K562 (cell line): ENCODE results near the gene NOL8.

Source experiments
- CBX3 ChIP-seq, 2 experiments: IDR thresholded peaks; 1 replicate in 1 of 2; 2 replicates in 1 of 2; pipeline ENCODE4 v1.6.1; 2012; ENCODE audit warnings: inconsistent platforms in 2 of 2, low read length in 2 of 2, borderline replicate concordance in 1 of 2, control low read depth in 1 of 2
- CHD4 ChIP-seq: fragments of 200-600 bp; sonication (generic); IDR thresholded peaks from 3 replicates; pipeline ENCODE4 v1.6.1; 2012; ENCODE audit warnings: low read depth, mild to moderate bottlenecking, mixed read lengths, low read length, inconsistent platforms; ENCODE audit not compliant: insufficient read depth, insufficient replicate concordance, poor library complexity, severe bottlenecking
- EZH2 ChIP-seq: IDR thresholded peaks from 2 replicates; pipeline ENCODE4 v1.6.1; 2012; ENCODE audit warnings: low read depth, mild to moderate bottlenecking, inconsistent platforms, low read length, borderline replicate concordance
- FOXK2 ChIP-seq, 2 experiments: fragments of 450-650 bp; IDR thresholded peaks in 1 of 2; conservative IDR thresholded peaks in 1 of 2; 2 replicates each; pipeline ENCODE4 v1.6.1; 2016; ENCODE audit warnings: low read depth in 2 of 2, mild to moderate bottlenecking in 1 of 2
- PHF20 ChIP-seq: fragments of 450-650 bp; IDR thresholded peaks from 2 replicates; pipeline ENCODE4 v1.6.1; 2018; ENCODE audit not compliant: partially characterized antibody
- POLR2A ChIP-seq: fragments of 450-650 bp; conservative IDR thresholded peaks from 2 replicates; pipeline ENCODE4 v1.6.1; 2016
- PPARD ChIP-seq: fragments of 250-450 bp; sonication (Bioruptor Pico); IDR thresholded peaks from 2 replicates; pipeline ENCODE4 v1.8.0; 2022; ENCODE audit warnings: inconsistent platforms, mild to moderate bottlenecking, moderate library complexity
- ZNF239 ChIP-seq: fragments of 250-450 bp; sonication (Bioruptor Pico); IDR thresholded peaks from 2 replicates; pipeline ENCODE4 v1.4.0; 2020; ENCODE audit warnings: mild to moderate bottlenecking
- ZNF76 ChIP-seq: fragments of 250-450 bp; sonication (Bioruptor Pico); IDR thresholded peaks from 2 replicates; pipeline ENCODE4 v1.4.0; 2020; ENCODE audit warnings: mild to moderate bottlenecking, moderate library complexity, borderline replicate concordance
- TF ChIP-seq, protein P1 (sequence below): fragments of 450-650 bp; IDR thresholded peaks from 2 replicates; pipeline ENCODE4 v1.6.1; 2016
- TF ChIP-seq, protein P2 (sequence below): fragments of 250-450 bp; sonication (Bioruptor Pico); IDR thresholded peaks from 2 replicates; pipeline ENCODE4 v1.5.0; 2021; ENCODE audit warnings: mild to moderate bottlenecking, moderate library complexity
- TF ChIP-seq, protein P3 (sequence below), 2 experiments: fragments of 450-650 bp; formaldehyde crosslinking in 1 of 2; IDR thresholded peaks; 2 replicates each; pipeline versions ENCODE4 v1.4.0 to v1.6.1; 2014 to 2020; ENCODE audit warnings: mild to moderate bottlenecking in 2 of 2, borderline replicate concordance in 1 of 2, low read depth in 1 of 2
- TF ChIP-seq, protein P4 (sequence below), 3 experiments: IDR thresholded peaks in 2 of 3; conservative IDR thresholded peaks in 1 of 3; 2 replicates each; pipeline ENCODE4 v1.5.1; 2011 to 2012; ENCODE audit warnings: low read length in 3 of 3, mild to moderate bottlenecking in 3 of 3, control low read depth in 2 of 3, improper control_type of control experiment in 1 of 3, inconsistent platforms in 1 of 3, low read depth in 1 of 3, mixed read lengths in 1 of 3, moderate library complexity in 1 of 3; ENCODE audit not compliant: insufficient read depth in 2 of 3

DNA sequence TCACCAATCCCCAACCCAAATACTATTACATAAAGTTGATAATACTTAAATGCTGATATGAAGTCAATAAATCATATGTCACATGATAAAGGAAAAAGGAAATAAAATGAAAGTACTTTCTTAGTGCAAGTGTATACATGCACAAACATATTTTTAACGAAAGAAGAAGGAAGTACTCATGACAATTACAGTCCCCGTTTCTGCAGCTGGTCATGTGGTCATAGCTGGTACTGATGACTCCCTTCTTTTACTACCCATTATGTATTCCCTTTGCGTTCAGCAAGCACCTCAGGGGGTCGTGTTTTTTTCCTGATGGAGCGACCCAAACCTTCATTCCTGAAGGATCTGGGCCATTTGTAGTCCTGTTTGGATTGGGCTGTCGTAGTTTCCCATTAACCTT is 27.9 kb upstream of the NOL8 start:
- TF ChIP-seq FOXK2 (conservative IDR thresholded peaks at IDR 0.05 in 1 of 2, IDR thresholded peaks at IDR 0.05 in 1 of 2; ENCODE audit: low read depth in 2 of 2) (no peak), PPARD (no peak), ZNF76 (CRISPR knock-in tag) (no peak), CBX3 (IDR thresholded peaks at IDR 0.05; ENCODE audit: borderline replicate concordance in 1 of 2, low read length in 2 of 2) (no peak), POLR2A (no peak), CHD4 (no peak), ZNF239 (CRISPR knock-in tag) (no peak), PHF20 (no peak), EZH2 (no peak)
- TF ChIP-seq, protein P1, sequence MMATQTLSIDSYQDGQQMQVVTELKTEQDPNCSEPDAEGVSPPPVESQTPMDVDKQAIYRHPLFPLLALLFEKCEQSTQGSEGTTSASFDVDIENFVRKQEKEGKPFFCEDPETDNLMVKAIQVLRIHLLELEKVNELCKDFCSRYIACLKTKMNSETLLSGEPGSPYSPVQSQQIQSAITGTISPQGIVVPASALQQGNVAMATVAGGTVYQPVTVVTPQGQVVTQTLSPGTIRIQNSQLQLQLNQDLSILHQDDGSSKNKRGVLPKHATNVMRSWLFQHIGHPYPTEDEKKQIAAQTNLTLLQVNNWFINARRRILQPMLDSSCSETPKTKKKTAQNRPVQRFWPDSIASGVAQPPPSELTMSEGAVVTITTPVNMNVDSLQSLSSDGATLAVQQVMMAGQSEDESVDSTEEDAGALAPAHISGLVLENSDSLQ: no peak
- TF ChIP-seq, protein P2, sequence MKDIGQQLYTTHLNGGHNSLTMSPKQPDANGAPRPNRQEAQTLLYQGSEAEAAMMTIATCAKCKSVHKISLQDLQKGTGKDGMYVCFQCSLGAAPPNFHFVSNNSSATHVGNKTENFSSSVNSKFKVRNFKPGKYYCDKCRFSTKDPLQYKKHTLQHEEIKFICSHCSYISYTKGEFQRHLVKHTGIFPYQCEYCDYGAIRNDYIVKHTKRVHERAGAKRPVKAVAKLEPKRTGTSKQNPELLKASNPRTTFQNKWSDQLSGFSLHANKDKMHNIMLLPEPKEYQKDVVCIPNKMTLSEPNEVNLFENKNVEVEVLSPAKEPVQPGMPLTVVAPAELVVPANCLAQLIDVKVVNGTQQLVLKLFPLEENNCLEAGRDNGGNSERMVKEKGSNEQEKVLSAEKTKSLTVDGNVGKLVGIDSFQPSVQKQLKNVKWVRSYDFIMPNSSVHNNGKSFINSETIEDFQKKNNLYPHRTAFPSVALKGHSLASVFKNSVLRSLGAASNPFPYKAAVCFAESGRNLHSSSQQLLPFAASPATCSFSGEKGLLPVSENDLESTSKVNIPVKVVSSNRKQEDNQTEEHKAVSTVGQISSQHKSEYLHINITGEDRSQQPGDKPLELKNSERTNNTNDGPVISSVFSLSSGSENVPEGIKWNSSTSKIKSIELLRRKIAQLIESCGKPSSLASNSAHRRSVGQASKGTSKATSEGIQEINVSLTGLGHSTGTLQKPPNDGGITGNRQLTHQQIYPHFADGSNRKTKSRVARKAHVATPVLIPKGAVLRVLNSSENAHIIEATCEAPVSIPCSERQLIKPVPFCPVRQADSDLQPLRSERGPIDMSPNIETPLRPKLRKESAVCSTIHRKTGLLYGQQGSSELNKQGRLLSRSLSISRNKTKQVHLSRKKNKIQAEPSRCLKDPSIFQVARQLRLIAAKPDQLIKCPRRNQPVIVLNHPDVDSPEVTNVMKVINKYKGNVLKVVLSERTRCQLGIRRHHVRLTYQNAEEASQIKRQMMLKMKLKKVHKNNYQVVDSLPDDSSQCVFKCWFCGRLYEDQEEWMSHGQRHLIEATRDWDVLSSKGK (CRISPR knock-in tag): no peak
- TF ChIP-seq, protein P3, sequence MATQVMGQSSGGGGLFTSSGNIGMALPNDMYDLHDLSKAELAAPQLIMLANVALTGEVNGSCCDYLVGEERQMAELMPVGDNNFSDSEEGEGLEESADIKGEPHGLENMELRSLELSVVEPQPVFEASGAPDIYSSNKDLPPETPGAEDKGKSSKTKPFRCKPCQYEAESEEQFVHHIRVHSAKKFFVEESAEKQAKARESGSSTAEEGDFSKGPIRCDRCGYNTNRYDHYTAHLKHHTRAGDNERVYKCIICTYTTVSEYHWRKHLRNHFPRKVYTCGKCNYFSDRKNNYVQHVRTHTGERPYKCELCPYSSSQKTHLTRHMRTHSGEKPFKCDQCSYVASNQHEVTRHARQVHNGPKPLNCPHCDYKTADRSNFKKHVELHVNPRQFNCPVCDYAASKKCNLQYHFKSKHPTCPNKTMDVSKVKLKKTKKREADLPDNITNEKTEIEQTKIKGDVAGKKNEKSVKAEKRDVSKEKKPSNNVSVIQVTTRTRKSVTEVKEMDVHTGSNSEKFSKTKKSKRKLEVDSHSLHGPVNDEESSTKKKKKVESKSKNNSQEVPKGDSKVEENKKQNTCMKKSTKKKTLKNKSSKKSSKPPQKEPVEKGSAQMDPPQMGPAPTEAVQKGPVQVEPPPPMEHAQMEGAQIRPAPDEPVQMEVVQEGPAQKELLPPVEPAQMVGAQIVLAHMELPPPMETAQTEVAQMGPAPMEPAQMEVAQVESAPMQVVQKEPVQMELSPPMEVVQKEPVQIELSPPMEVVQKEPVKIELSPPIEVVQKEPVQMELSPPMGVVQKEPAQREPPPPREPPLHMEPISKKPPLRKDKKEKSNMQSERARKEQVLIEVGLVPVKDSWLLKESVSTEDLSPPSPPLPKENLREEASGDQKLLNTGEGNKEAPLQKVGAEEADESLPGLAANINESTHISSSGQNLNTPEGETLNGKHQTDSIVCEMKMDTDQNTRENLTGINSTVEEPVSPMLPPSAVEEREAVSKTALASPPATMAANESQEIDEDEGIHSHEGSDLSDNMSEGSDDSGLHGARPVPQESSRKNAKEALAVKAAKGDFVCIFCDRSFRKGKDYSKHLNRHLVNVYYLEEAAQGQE (IDR thresholded peaks at IDR 0.05; ENCODE audit: borderline replicate concordance): no peak
- TF ChIP-seq, protein P3 (CRISPR knock-in tag; IDR thresholded peaks at IDR 0.05; ENCODE audit: low read depth): no peak
- TF ChIP-seq, protein P4, sequence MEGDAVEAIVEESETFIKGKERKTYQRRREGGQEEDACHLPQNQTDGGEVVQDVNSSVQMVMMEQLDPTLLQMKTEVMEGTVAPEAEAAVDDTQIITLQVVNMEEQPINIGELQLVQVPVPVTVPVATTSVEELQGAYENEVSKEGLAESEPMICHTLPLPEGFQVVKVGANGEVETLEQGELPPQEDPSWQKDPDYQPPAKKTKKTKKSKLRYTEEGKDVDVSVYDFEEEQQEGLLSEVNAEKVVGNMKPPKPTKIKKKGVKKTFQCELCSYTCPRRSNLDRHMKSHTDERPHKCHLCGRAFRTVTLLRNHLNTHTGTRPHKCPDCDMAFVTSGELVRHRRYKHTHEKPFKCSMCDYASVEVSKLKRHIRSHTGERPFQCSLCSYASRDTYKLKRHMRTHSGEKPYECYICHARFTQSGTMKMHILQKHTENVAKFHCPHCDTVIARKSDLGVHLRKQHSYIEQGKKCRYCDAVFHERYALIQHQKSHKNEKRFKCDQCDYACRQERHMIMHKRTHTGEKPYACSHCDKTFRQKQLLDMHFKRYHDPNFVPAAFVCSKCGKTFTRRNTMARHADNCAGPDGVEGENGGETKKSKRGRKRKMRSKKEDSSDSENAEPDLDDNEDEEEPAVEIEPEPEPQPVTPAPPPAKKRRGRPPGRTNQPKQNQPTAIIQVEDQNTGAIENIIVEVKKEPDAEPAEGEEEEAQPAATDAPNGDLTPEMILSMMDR (IDR thresholded peaks at IDR 0.05 in 2 of 3, conservative IDR thresholded peaks at IDR 0.05 in 1 of 3; ENCODE audit: insufficient read depth in 2 of 3, low read depth in 1 of 3, low read length in 3 of 3): no peak
